HG02970 (cell line): ENCODE measurements around the gene ULK4.
A peak's percentile ranks its signal among the peaks of the same experiment; 100 is the strongest.

ENCODE experiments used
- ATAC-seq: cut with Tn5 transposase; IDR thresholded peaks from one replicate; pipeline ENCODE4 v1.9.1; 2021; ENCODE audit warnings: mild to moderate bottlenecking, moderate library complexity, moderate number of reproducible peaks; ENCODE audit not compliant: unreplicated experiment, low FRiP score

ULK4 gene

GRCh38 chr3:41208507-41209220, 753.2 kb downstream of the ULK4 start:
- ATAC-seq: no peak

- no peak for ATAC-seq
Observed at GRCh38 chr3:41207355-41207754, 754.5 kb downstream of the ULK4 start.

GRCh38 chr3:41205591-41205990, 756.3 kb downstream of the ULK4 start:
- ATAC-seq: no peak

GRCh38 chr3:41204369-41204768, 757.5 kb downstream of the ULK4 start:
- ATAC-seq: no peak

GRCh38 chr3:41202834-41203345, 759.0 kb downstream of the ULK4 start:
- no peak for ATAC-seq

- ATAC-seq: no peak
Observed at GRCh38 chr3:41202075-41202833, 759.6 kb downstream of the ULK4 start.

GRCh38 chr3:41200669-41201021, 761.3 kb downstream of the ULK4 start:
- no peak for ATAC-seq

GRCh38 chr3:41199866-41200668, 761.8 kb downstream of the ULK4 start:
- peak; percentile 14 for ATAC-seq

- ATAC-seq: peak; percentile 81
Observed at GRCh38 chr3:41198950-41199865, 762.7 kb downstream of the ULK4 start, which contains the start of gene CTNNB1. Gene CTNNB1, plus strand, starts transcription at chr3:41199505. Its CDS starts 24,564 bp downstream, at chr3:41224069.

GRCh38 chr3:41198526-41198925, 763.4 kb downstream of the ULK4 start:
- no peak for ATAC-seq

GRCh38 chr3:41198046-41198445, 763.9 kb downstream of the ULK4 start:
- no peak for ATAC-seq
